Measurements from ENCODE around the gene PKDCC. TPM values are rescaled to one million over a fixed set of nuclear protein-coding genes. Genes with fewer than 3 reads are reported as not detected.

The PKDCC gene
- total RNA-seq, 1 experiment from 2014 or later = 82.2 TPM

DNA sequence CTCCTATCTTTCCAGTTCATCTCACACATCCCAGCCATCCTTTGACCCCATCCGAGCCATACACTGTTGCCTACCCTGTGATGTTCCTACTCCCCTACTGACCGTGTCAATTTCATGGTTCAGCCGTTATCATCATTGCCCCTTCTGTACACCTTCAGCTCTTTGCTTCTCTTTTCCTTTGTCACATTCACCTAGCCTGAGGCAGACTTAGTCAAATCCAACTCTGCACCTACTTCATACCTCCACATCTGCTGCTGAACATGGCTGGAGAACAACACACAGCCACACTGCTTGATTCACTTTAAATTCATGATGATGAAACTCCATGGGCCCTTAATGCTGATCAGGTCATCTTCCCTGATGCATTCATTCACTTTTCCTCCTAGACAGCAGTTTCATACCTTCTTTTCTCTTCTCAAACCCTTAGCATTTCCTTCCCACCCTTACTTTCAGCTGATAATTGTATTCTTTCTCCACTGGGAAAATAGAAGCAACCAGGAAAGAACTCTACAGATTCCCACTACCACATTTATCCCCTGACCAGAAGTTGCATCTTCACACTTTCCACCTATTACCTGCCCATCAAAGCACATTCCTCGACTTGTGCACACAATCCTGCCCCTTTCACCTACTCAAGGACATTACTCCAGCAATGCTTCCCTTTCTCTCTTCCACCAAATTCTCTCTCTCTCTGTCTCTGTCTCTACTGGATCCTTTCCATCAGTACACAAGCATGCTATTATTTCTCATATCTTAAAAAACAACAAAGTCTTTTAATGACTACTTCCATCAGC, 59.6 kb downstream of the PKDCC start:
- no peak for TF ChIP-seq EZH2 (IDR thresholded peaks at IDR 0.05; ENCODE audit: borderline replicate concordance, low read depth, low read length, poor library complexity, severe bottlenecking)
- no peak for TF ChIP-seq CTCF (conservative IDR thresholded peaks at IDR 0.05; ENCODE audit: low read depth, low read length)
- ChIA-PET CTCF (no interaction called here), POLR2A (ENCODE audit: low non-redundant PET) (no interaction called here)
- DNase-seq (ENCODE audit: low spot score) = no peak
- Histone ChIP-seq H3K27me3 (replicated peaks; ENCODE audit: insufficient read depth, low read depth, low read length, poor library complexity) (no peaks in the 10 kb centered on the region), H3K36me3 (ENCODE audit: insufficient read depth, low read length, poor library complexity, severe bottlenecking) (no peaks in the 10 kb centered on the region), H3K27ac (ENCODE audit: low read depth, low read length, poor library complexity, severe bottlenecking) (no peak overlapping the region), H3K4me1 (ENCODE audit: insufficient read depth, low read length, poor library complexity, severe bottlenecking) (peaks cover 30% of the 10 kb centered on the region), H3K9me3 (ENCODE audit: low read depth, low read length, poor library complexity, severe bottlenecking) (no peaks in the 10 kb centered on the region), H3K4me3 (ENCODE audit: low read depth, low read length, poor library complexity, severe bottlenecking) (no peak overlapping the region)
- BruUV-seq (replicated peaks) = no TSS peak
- intact Hi-C loops (cut with micrococcal nuclease; ENCODE audit: unreplicated experiment) = no loop called here

Other genes starting within 250 kb of the PKDCC start
- gene EML4, start 121.3 kb downstream of the PKDCC start, total RNA-seq (2021) = 93.7 and 103 TPM in 2 replicates